ENCODE results near the gene PTTG1IP2.

DNA sequence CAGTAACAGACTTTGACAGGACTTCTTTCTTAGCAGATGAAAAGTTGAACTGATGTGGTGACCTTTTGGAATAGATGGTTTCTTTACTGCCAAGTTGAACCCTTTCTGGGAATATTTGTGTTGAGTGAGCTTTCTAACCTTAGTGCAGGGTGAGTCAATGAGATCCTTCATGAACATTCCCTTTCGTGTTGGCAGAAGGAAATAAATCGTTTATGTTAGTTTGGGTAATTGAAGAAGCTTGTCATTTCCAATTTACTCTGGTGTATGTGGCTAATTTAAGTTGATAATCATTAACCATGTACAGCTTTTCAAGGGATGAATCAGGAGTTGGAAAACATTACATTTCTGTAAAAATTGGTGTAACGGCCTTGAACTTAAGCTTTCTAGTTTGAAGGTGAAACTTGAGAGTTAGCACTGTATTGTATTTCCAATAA, 43.4 kb downstream of the PTTG1IP2 start:
- TF ChIP-seq GATA3 (IDR thresholded peaks at IDR 0.05; ENCODE audit: low read depth, low read length) (no peak), GATA2 (IDR thresholded peaks at IDR 0.05; ENCODE audit: low read depth, low read length) (no peak)
